NOMO-1 treated with DMSO at 0.1 percent for 48 hours (cell line): Measurements from ENCODE around the gene KCND3.

ENCODE experiments used
- DNase-seq: peaks from one replicate; lab custom pipeline; 2025; ENCODE audit not compliant: unreplicated experiment; lab: John Stamatoyannopoulos, UW

KCND3 gene

GRCh38 chr1:111921948-111922347 lies 67.5 kb downstream of the KCND3 start:
- no peak for DNase-seq

GRCh38 chr1:111920221-111921024 lies 69.0 kb downstream of the KCND3 start:
- no peak for DNase-seq

DNA sequence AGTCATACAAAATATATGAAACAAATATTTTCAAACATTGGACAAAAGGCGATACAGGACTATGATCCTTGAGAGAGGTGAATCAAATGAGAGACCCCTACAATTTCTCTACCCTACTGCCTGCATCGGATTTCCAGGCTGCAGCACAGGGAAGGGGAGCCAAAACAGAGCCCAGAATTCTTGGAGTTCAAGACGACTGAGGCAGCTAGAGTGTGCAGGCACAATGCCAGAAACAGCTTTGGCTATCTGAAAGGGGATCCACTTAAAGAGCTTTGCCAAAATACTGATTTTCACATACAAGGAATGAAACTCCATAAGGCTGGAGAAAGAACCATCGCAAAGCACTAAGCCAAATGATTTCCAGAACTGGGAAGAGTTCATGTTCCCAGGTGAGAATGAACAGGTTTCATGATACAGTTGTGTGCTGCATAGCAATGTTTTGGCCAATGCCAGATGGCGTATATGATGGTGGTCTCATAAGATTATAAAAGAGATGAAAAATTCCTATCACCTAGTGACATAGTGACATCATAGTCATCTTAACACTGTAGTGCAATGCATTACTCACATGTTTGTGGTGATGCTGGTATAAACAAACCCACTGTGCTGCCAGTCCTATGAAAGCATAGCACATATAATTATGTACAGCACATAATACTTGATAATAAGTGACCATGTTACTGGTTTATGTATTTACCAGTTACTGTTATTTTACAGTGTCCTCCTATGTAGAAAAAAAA lies 77.5 kb downstream of the KCND3 start:
- no peak for DNase-seq

- DNase-seq, result no peak
Observed at GRCh38 chr1:111911061-111911460, 78.4 kb downstream of the KCND3 start.

DNA sequence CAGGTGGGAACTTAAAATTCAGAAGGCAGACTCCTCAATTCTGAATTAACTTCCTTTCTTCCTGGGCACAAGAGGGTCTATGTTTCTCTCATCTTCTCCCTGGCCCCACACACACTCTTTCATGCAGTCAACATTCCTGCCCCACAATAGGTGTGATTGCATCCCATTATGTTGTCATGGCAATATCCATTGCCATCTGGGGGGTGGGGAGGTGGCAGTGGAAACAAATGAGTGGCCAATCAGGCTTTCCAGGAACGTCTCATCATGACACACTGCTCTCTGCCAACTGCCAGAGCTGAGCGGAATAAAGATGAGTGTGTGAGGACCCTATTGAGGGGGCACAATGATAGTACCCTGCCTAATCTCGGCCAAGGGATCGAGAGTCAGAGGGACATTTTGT lies 80.4 kb downstream of the KCND3 start:
- no peak for DNase-seq

GRCh38 chr1:111908011-111908621 lies 81.4 kb downstream of the KCND3 start:
- DNase-seq, result no peak

- no peak for DNase-seq
Observed at GRCh38 chr1:111907321-111907720, 82.1 kb downstream of the KCND3 start.

GRCh38 chr1:111906816-111907215 lies 82.7 kb downstream of the KCND3 start:
- DNase-seq, result no peak

DNA sequence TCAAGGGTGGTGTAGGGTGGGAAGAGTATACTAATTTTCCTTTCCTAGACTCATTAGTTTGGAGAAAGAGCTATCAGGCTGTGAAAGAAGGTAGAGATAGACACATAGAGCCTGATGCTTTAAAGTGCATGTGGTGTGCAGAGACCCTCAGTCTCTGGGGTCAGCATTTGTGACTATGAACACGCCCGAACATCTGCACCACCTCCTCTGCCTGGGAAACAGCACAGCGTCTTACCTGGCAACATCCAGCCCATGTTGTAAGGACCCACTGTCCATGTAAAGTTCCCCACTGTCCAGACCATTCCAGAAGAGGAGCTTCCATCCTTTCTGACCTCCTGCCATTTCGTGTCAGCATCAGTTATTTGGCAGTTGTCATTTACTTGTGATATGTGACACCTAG lies 83.4 kb downstream of the KCND3 start:
- DNase-seq, result no peak

DNA sequence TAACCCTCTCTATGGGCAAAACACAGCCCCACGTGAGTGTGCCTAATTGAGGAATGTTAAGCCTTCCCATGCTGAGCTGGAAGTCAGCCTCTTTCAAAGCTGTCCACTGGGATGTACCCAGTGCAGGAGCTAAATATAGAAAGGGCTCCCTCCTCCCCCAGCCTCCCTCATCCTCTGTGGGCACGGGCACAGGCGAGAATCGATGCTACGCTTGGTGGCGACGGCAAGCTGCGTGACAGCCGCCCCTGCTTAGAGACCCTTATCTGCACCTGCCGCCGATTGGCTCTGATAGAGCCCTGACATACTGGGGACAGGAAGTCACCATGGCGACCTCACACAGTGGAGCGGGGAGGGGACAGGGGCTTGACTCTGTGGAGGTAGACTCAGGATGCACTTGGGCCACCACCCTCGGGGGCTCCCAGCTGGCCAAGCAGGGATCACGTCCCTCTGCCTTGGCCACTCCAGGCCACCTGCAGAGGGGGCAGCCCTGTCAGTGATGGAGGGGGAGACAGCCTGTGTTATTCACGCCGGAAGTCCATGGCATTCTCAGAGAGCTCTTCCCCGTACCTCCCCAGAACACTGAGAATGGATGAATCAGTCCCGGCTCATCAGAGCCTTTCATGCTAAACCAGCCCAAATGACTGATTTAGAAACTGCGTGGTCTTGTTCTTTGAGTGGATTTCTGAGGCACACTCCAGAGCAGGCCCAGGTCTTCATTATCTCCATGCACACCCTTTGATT lies 84.8 kb downstream of the KCND3 start:
- DNase-seq, result no peak

DNA sequence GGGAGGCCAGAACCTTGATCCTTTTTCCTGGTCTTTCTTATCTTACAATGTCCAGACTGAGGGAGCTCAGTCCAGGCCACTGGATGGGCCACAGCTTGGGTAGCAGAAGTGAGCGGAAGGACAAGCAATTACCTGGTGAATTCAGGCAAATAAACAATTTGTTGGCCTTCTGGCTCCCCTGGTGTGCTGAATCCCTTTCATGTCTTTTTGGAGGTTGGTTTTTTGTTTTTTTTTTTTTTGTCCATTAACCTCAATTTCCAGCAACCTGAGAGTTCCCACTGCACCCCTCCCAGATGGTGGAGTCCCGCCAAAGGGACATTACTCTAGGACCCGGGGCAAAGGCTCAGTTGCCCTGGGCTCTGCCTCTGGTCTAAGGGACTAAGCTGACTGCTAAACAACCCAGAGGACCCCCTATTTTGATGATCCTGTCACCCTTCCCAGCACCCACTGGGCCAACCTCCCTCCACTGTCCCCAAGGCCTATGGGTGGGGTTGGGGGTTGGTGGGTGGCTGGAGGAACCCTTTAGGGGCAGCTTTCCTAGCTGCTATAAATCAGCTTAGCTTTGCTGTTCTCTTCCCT lies 85.5 kb downstream of the KCND3 start:
- DNase-seq, result no peak

GRCh38 chr1:111903148-111903870 lies 86.2 kb downstream of the KCND3 start:
- DNase-seq, result no peak

DNA sequence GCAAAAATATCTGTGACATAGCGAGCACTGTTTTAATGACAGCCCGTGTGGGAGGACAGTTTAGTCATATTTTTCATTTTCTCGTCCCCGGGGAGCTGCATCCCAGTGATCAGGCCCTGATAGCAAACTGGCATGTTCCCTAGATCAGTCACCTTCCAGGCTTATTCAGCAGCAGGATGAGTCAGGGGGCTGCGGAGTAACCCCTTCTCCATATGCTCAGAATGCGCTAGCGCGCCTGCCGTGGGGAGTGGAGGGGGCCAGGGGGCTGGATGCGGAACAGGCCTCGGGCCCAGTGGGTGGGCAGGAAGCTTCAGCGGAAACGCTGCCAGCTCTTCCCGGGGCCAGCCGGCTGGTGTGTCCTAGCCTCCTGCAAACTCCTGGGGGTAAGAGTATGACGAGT lies 94.0 kb downstream of the KCND3 start:
- DNase-seq, result no peak

DNA sequence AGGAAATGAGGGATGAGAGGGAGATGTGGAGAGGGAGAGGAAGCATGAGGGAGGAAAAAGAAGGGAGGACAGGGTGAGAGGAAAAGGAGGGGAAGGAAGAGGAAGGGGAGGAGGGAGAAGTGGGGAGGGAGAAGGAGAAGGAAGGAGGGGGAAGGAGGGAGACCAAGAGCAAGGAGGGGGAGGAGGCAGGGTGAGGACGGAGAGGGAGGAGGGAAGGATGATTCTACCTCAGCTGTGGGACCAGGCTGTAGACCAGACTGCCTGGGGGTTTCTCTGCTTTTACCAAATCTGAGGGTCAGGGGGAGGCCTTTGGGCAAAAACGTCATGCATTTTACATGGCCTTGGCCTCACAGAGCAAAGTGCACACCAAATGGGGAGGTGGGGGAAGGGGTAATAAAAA lies 94.5 kb downstream of the KCND3 start:
- DNase-seq, result no peak

DNA sequence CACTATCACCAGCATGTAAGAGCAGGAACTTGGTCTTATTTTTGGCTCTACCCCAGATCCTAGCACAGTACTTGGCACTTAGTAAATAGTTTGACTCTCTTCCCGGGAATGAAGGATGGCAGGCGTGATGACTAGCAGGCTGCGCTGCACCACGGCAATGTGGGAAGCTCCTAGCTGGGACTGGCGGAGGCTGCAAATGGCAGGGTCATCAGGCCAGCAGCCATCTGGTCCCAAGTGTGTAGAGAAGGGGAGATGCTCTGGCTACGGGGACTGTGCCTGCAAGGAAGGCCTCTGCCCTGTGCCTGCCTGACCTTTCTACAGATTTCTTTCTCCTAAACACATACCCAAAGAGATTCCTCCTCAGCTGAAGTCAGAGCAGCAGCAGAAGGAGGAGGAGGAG lies 95.0 kb downstream of the KCND3 start:
- no peak for DNase-seq

- no peak for DNase-seq
Observed at GRCh38 chr1:111891566-111891965, 97.9 kb downstream of the KCND3 start.

- no peak for DNase-seq
Observed at GRCh38 chr1:111888740-111889376, 100.6 kb downstream of the KCND3 start.

DNA sequence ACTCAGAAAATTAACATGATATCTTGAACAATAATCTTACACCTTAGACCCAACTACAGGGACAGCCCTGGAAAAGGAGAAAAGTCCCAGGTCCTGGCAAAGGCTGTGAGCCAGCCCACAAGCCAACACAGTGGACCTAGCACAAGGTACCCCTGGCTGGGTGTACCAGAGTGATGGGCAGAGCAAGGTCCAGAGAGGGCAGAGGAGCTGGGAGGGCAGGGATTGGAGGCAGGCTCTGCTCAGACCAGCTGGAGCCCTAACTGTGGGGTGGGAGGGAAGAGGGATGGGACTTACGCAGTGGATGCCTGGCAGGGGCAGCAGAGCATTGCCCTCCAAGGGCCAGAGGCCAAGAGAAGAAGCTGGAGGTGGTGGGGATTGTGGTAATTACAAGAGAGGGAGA lies 101.6 kb downstream of the KCND3 start:
- DNase-seq, result no peak

DNA sequence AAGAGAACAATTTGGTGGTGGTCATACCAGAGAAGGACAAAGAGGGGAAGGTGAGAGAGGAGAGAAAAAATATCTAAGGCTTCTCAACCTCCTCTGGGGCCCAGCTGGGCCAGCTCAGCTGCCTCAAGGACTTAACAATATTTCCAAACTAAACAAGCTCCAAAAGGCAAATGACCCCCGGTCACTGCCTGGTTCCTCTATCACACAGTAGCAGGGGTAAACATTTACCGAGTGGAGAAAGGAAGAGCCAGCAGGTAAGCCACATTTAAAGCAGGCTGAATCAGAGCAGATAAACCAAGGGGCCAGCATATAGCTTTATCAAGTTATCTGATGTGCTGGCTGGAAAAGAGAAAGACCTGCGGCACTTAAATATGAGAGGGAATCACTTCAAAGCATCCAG lies 102.1 kb downstream of the KCND3 start:
- DNase-seq, result no peak

GRCh38 chr1:111886741-111887140 lies 102.7 kb downstream of the KCND3 start:
- DNase-seq, result no peak
